HepG2 (cell line): ENCODE measurements around the gene ZFTA. TPM values are rescaled to one million over a fixed set of nuclear protein-coding genes. Genes with fewer than 3 reads are reported as not detected.

Source experiments
- CSRNP1 ChIP-seq: sonication (generic); formaldehyde crosslinking; IDR thresholded peaks from 2 replicates; pipeline ENCODE4 v1.8.1; 2023; ENCODE audit warnings: mild to moderate bottlenecking, missing genetic modification reagents
- HES4 ChIP-seq: sonication (generic); formaldehyde crosslinking; IDR thresholded peaks from 2 replicates; pipeline ENCODE4 v1.9.0; 2021; ENCODE audit warnings: mild to moderate bottlenecking, missing genetic modification reagents, borderline replicate concordance
- KMT2B ChIP-seq: IDR thresholded peaks from 2 replicates; pipeline ENCODE4 v1.6.1; 2016; ENCODE audit warnings: missing genetic modification reagents, missing compliant biosample characterization
- MBD4 ChIP-seq: IDR thresholded peaks from 2 replicates; pipeline ENCODE4 v1.6.1; 2012; ENCODE audit warnings: low read length, inconsistent platforms, borderline replicate concordance
- NFIB ChIP-seq: sonication (generic); formaldehyde crosslinking; IDR thresholded peaks from 2 replicates; pipeline ENCODE4 v1.9.0; 2021; ENCODE audit warnings: missing genetic modification reagents, mild to moderate bottlenecking, borderline replicate concordance
- SKI ChIP-seq: fragments of 450-650 bp; IDR thresholded peaks from one replicate; pipeline ENCODE4 v1.6.1; 2018; ENCODE audit warnings: mild to moderate bottlenecking; ENCODE audit not compliant: partially characterized antibody
- SP4 ChIP-seq: sonication (generic); formaldehyde crosslinking; IDR thresholded peaks from 2 replicates; pipeline ENCODE4 v1.8.1; 2023; ENCODE audit warnings: mild to moderate bottlenecking, missing genetic modification reagents
- SRSF1 ChIP-seq: fragments of 200-400 bp; formaldehyde crosslinking; optimal IDR thresholded peaks from 2 replicates; pipeline ENCODE3; 2017; ENCODE audit warnings: mild to moderate bottlenecking, low read depth, low read length, moderate library complexity
- SRSF4 ChIP-seq: fragments of 200-400 bp; formaldehyde crosslinking; IDR thresholded peaks from one replicate; pipeline ENCODE4 v1.6.1; 2018; ENCODE audit warnings: mild to moderate bottlenecking, low read depth, low read length, moderate library complexity; ENCODE audit not compliant: poor library complexity, severe bottlenecking
- STAG1 ChIP-seq: sonication (generic); formaldehyde crosslinking; IDR thresholded peaks from 2 replicates; pipeline ENCODE4 v1.4.0; 2020; ENCODE audit warnings: missing genetic modification reagents
- U2AF2 ChIP-seq: fragments of 200-400 bp; formaldehyde crosslinking; IDR thresholded peaks from 2 replicates; pipeline ENCODE4 v1.6.1; 2017; ENCODE audit warnings: low read depth, mild to moderate bottlenecking, low read length
- YY1 ChIP-seq: IDR thresholded peaks from 2 replicates; pipeline ENCODE4 v1.6.1; 2011; ENCODE audit warnings: low read length, low read depth, moderate library complexity, mild to moderate bottlenecking; ENCODE audit not compliant: insufficient read depth, insufficient replicate concordance
- ZBTB10 ChIP-seq: sonication (generic); formaldehyde crosslinking; IDR thresholded peaks from 2 replicates; pipeline ENCODE4 v1.4.0; 2020; ENCODE audit warnings: missing genetic modification reagents, borderline replicate concordance
- ZNF33B ChIP-seq: sonication (generic); formaldehyde crosslinking; IDR thresholded peaks from 2 replicates; pipeline ENCODE4 v1.5.1; 2020; ENCODE audit warnings: mild to moderate bottlenecking, missing genetic modification reagents
- ZNF34 ChIP-seq: sonication (generic); formaldehyde crosslinking; IDR thresholded peaks from 2 replicates; pipeline ENCODE4 v1.4.0; 2020; ENCODE audit warnings: mild to moderate bottlenecking, missing genetic modification reagents, borderline replicate concordance
- ZNF382 ChIP-seq: sonication (generic); formaldehyde crosslinking; IDR thresholded peaks from 2 replicates; pipeline ENCODE4 v1.5.0; 2020; ENCODE audit warnings: missing genetic modification reagents, mild to moderate bottlenecking, borderline replicate concordance
- ZNF441 ChIP-seq: sonication (generic); formaldehyde crosslinking; IDR thresholded peaks from 2 replicates; pipeline ENCODE4 v1.7.0; 2021; ENCODE audit warnings: missing genetic modification reagents, borderline replicate concordance
- ZNF598 ChIP-seq: sonication (generic); formaldehyde crosslinking; IDR thresholded peaks from 2 replicates; pipeline ENCODE4 v1.5.1; 2020; ENCODE audit warnings: mild to moderate bottlenecking, missing genetic modification reagents, borderline replicate concordance
- ZNF777 ChIP-seq: sonication (generic); formaldehyde crosslinking; IDR thresholded peaks from 2 replicates; pipeline ENCODE4 v1.4.0; 2020; ENCODE audit warnings: missing genetic modification reagents
- ZZZ3 ChIP-seq: sonication (generic); formaldehyde crosslinking; IDR thresholded peaks from 2 replicates; pipeline ENCODE4 v1.4.0; 2020; ENCODE audit warnings: missing genetic modification reagents, mild to moderate bottlenecking, borderline replicate concordance
- polyA plus RNA-seq, 8 experiments: library from polyadenylated mRNA; depleted of rRNA in 3 of 8; stranded (reverse) in 7 of 8; unstranded in 1 of 8; fragments of >200 nt; fragmentation: Illumina TruSeq in 4 of 8; extraction: Trizol in 4 of 8; gene quantifications; 2 replicates each; pipeline versions ENCODE4 v1.2.1 to v1.2.3, GENCODE V29; 2011 to 2016; ENCODE audit warnings: low read depth in 4 of 8, missing spikeins in 1 of 8, mixed read lengths in 1 of 8; ENCODE audit not compliant: insufficient read depth in 1 of 8
- total RNA-seq, 5 experiments: library from RNA; depleted of rRNA; stranded (reverse); fragments of >200 nt; fragmentation: Illumina TruSeq; extraction: Trizol; gene quantifications; 2 replicates each; pipeline ENCODE4 v1.2.3, GENCODE V29; 2016; ENCODE audit warnings: low read depth in 1 of 5
- TF ChIP-seq, protein P1 (sequence below): sonication (generic); formaldehyde crosslinking; IDR thresholded peaks from 2 replicates; pipeline ENCODE4 v1.5.0; 2020; ENCODE audit warnings: mild to moderate bottlenecking, missing genetic modification reagents, moderate library complexity

Gene ZFTA
- total and polyA plus RNA-seq, 2 of the 13 experiments (the other 11 are each of a cell fraction or from before 2014, with no cell fraction given) = 3.9 to 10.4 TPM

DNA sequence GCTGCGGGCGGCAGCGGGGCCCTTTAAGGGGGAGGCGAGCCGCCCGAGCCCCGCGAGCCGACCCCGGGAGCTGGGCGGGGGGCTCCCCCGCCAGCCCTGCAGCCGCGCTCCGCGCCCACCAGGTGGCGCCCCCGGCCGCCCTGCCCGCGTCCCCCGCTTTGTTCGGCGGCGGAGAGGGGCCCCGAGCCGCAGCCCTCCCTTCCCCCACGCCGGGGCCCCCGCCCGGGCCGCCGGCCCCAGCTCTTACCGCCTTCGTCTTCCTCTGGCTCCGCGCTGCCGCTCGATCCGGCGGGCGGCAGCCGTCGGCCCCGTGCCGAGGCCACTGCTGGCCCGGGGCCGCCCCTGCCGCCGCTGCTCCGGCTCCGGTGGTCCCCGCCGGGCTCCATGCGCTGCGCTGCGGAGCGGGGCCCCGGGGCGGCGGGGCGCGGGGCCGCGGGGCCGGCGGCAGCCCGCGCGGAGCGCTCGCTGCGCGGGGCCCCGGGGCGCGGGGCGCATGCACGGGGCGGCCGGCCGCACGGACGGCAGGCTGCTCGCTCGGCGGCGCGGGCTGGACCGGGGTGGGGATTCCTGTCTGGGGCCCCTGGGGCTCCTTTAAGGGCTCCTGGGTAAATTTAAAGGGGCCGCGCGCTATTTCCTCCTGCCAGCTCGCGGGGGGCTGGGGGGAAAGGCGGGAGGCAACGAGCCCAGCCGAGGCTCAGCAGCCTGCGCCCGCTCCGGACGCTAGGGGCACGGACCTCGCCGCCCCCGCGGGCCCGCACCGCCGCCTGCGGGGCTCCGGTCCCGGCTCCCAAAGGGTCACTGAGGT lies at the start of gene ZFTA (continued):
- TF ChIP-seq, protein P1, sequence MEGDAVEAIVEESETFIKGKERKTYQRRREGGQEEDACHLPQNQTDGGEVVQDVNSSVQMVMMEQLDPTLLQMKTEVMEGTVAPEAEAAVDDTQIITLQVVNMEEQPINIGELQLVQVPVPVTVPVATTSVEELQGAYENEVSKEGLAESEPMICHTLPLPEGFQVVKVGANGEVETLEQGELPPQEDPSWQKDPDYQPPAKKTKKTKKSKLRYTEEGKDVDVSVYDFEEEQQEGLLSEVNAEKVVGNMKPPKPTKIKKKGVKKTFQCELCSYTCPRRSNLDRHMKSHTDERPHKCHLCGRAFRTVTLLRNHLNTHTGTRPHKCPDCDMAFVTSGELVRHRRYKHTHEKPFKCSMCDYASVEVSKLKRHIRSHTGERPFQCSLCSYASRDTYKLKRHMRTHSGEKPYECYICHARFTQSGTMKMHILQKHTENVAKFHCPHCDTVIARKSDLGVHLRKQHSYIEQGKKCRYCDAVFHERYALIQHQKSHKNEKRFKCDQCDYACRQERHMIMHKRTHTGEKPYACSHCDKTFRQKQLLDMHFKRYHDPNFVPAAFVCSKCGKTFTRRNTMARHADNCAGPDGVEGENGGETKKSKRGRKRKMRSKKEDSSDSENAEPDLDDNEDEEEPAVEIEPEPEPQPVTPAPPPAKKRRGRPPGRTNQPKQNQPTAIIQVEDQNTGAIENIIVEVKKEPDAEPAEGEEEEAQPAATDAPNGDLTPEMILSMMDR = peak; percentile 52; the same call in 1 of the 2 replicates
- TF ChIP-seq YY1 (peak; percentile 65), NFIB (no peak), ZZZ3 (CRISPR knock-in tag) (no peak), ZNF777 (CRISPR knock-in tag) (peak; percentile 66; the same call in 1 of the 2 replicates), U2AF2 (no peak), SRSF1 (no peak), MBD4 (no peak), ZNF34 (0 out of 2 replicates have a peak, but pooled peaks have one; percentile 4), ZBTB10 (CRISPR knock-in tag) (no peak), CSRNP1 (CRISPR knock-in tag) (no peak), SRSF4 (no peak), KMT2B (CRISPR knock-in tag) (no peak), SKI (peak; percentile 21), SP4 (CRISPR knock-in tag) (no peak), STAG1 (CRISPR knock-in tag) (peak; percentile 60), HES4 (CRISPR knock-in tag) (no peak; the same call in 1 of the 2 replicates), ZNF598 (CRISPR knock-in tag) (no peak), ZNF33B (no peak), ZNF441 (CRISPR knock-in tag) (no peak), ZNF382 (CRISPR knock-in tag) (no peak)
